HG02798 (cell line): ENCODE measurements around the gene COTL1.
A peak's percentile ranks its signal among the peaks of the same experiment; 100 is the strongest.
"Not testable (repeated sequence)": the region's sequence is repeated elsewhere in the genome, so short reads cannot be mapped to it uniquely, and the experiment has no call there.

ENCODE experiments used
- ATAC-seq: cut with Tn5 transposase; IDR thresholded peaks from one replicate; pipeline ENCODE4 v1.9.1; 2021; ENCODE audit warnings: mild to moderate bottlenecking; ENCODE audit not compliant: unreplicated experiment, poor library complexity

COTL1 gene

DNA sequence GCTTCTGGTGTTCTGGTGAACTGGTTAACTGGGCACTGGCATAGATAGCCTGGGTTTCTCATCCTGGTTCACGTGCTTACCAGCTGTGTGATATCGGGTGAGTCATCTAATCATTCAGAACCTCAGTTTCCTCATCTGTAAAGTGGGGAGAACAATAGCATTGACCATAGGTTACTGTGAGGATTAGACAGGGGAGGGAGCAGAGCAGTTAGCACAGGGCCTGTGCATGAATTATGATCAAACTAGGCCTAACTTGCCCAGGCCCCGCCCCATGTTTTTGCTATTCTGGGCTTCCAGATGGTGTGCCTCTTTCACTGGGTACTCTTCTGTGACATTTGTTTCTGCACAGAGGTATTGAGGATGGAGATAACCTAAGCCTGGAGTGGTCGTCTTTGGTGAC, 25.8 kb upstream of the COTL1 start:
- no peak for ATAC-seq

DNA sequence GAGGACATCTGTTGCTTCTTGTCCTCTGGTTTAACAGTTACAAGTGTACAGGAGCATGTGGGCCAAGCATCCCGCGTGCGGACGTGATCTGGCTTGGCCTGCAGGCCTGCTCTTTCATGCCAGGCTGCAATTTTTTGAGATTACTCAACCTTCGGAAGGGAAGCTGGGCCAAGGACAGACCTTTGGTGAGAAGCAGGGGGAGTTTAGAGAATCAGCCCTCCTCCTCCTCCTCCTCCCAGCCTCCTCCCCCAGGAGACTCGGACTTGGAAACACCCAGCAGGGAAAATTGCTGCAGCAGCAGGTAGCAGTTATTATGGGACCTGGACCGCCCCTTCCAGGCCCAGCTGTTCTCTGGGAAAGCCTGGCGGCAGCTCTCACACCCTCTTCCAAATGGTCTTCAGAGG, 25.3 kb upstream of the COTL1 start:
- ATAC-seq: no peak

DNA sequence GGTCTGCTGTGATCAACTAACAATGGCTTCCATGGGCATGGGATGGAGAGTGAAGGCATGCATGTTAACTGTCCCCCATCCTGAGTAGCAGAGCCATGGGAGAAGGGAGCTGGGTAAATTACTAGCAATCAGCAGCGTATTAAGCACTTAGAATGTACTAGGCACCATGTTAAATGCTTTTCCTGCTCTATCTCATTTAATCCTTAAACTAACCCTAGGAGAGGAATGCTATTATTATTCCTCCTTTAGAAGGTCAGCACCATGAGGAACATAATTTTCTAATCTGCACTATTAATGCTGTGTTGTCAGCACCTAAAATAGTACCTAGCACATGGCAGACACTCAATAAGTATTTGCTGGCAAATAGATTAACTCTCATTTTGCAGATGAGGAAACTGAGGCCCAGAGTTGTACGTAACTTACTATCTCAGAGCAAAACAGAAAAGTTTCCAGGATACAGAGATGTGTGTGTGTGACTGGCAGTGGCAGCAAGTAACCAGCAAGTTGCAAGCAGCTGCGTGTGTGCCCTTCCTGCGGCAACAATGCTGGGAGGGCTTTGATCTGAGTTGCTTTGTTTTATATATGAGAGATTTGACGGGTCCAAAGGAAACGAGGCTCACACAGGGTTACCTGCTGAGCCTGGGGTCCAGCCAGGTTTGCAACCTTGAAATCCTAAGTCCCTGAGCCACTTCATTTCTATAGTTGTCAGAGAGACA, 23.9 kb upstream of the COTL1 start:
- ATAC-seq: no peak

DNA sequence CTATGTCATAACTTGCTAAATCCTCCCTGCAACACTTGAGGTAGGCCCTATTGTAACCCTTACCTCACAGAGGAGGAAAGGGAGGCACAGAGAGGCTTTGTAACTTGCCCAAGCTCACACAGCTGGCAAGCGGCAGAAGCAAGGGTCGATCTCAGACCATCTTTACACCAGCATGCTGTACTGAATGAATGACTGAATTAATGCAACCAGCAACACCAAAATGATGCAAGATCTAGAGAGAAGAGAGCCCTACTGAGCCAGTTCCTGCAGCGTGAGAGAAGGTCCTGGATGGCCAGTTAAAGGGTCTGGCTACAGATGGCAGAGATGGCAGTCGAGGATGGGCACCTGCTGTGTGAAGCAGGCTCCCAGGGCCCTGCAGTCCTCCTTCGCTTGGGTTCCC, 22.3 kb upstream of the COTL1 start:
- no peak for ATAC-seq

DNA sequence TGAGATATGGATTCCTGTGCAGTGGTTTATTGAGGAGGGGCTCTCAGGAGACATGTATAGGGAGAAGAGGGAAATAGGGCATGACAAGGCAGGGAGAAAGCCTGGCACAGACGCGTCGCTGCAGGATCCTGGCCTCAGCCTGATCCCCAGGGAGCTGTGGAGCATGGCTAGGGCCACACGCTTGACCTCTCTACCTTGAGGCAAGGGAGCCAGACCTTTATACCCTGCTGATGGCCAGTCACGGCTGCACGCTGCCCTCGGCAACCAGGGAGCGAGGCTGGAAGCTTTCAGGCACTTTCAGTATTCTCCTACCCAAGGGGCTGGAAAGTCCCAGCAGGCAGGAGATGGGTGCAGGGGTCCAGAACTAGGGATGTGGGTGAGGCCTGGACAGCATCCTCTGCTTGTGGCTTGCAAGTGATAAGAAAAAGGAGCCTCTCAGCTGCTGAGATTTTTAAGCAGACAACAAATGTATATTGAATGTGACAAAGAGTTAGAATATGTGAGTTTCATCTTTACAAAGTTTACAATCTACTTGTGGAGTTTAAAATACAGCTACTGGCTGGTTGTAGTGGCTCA, 20.4 kb upstream of the COTL1 start:
- no peak for ATAC-seq

DNA sequence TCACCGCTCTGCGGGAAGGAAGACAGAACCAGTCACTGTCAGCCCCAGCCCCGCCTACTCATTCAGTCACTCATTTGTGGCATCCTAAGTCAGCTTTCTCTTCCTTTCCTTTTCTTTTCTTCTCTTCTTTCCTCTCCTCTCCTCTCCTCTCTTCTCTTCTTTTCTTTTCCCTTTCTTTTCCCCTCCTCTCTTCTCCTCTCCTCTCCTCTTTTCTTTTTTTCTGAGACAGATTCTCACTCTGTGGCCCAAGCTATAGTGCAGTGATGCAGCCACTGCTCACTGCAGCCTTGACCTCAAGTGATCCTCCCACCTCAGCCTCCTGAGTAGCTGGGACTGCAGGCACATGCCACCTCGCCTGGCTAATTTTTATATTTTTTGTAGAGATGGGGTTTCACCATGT, 19.8 kb upstream of the COTL1 start:
- ATAC-seq: no peak

DNA sequence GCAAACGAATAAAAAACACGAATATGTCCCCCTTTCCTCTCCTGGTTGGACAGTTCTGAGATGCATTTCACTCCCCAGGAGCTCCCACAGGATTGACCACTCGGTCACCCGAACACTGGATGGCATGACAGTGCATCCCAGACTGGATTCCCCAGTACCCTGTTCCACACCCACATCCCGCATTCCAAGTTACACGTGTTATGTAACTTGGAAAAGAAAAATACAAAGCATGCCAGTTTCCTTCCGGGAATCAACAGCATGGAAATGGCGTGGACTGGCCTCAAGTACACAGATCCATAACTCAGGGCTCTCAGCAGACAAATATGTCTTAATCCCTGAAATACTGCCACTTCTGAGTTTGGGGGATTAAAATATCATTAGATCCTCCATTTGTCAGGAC, 17.8 kb upstream of the COTL1 start:
- ATAC-seq: no peak

DNA sequence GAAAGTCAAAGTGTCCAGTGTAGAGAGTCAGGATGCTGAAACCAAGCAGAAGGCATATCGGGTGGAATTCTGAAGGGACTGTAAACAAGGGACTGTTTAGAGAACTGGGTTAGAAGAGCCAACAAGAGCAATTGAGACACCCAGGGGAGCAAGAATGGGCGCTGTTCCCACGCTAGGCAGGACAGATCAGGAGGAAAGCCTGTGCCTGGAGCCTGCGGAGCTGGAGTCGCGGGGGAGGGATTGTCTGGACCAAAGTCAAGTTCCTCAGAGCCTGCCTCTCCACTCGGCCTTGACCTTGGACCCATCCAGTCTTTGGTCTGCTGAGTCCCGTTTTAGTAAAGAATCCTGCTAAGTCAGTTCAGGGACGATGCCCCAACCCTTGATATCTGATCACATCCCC, 15.7 kb upstream of the COTL1 start:
- no peak for ATAC-seq

DNA sequence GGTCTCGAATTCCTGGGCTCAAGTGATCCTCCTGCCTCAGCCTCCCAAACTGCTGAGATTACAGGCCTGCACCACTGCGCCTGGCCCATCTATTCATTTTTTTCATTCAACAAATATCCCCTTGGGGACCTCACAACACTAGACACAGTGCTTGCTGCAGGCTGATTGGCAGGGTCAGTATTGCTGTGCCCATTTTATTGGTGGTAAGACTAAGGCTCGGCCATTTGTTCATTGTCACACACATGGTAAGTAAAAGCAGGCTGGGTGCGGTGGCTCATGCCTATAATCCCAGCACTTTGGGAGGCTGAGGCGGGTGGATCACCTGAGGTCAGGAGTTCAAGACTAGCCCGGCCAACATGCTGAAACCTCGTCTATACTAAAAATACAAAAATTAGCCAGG, 15.0 kb upstream of the COTL1 start:
- ATAC-seq: not testable (repeated sequence)

DNA sequence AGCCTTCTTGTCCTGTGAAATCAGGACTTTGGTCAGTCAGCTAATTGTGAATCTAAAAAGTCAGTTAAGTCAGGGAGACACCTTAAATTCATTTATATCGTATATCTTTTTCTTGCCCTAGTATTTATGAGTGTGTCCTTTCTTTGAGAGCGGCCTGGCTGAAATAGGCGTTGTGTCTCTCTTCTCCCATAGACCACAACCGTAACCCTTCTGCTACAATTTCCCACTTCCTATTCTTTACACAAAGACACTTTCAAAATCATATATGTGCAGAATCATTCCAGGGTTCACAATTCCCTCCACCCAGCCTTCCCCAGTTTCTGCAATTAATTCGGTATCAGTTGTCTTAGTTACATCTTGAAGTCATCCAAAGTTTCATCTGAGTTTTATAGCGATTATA, 14.0 kb upstream of the COTL1 start:
- no peak for ATAC-seq

DNA sequence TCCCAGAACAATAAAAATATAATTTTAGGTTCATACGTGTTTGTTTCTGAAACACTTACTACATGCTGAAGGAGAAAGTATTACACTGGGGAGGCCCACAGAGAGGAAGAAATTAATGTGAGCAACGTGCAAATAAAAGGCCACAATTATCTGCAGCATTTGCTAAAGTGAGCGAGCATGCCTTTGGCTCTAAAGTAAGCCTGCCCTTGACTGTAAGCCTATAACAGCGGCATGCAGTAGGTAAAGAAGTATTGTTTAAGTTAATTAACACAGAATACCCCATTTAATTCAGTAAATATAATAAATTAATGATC, 13.2 kb upstream of the COTL1 start:
- ATAC-seq: no peak

DNA sequence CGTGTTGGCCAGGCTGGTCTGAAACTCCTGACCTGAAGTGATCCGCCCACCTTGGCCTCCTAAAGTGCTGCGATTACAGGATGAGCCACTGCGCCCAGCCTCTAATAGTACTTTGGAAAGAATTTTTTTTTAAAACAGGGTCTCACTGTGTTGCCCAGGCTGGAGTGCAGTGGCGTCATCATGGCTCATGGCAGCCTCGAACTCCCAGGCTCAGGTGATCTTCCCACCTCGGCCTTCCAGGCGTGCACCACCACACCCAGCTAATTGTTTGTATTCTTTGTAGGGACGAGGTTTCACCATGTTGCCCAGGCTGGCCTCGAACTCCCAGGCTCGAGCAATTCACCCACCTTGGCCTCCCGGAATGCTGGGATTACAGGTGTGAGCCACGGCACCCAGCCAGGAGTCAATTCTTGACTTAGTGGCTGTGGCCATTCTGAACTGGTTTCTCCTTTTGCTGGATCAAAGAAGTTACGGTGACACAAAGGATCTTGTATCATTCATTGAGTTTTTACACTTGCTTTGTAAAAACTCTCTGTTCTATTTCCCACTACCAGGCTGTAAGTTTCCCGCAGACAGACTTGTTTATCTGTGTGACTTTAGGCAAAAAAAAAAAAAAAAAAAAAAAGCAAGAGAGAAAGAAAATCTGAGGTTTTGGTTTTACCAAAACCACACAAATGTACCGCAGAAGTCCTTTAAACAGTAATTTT, 12.7 kb upstream of the COTL1 start:
- no peak for ATAC-seq

DNA sequence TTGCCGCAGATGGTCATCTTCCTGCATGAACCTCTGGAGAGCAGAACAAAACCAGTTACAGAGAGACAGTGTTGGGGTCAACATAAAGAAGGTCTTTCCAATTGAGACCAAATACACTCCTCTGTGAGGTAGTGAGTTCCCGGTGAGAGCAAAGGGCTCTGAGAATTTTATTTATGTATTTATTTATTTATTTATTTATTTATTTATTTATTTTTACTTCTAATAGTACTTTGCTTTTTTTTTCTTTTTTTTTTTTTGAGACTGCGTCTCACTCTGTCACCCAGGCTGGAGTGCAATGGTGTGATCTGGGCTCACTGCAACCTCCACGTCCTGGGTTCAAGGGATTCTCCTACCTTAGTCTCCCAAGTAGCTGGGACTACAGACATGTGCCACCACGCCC, 12.1 kb upstream of the COTL1 start:
- no peak for ATAC-seq

DNA sequence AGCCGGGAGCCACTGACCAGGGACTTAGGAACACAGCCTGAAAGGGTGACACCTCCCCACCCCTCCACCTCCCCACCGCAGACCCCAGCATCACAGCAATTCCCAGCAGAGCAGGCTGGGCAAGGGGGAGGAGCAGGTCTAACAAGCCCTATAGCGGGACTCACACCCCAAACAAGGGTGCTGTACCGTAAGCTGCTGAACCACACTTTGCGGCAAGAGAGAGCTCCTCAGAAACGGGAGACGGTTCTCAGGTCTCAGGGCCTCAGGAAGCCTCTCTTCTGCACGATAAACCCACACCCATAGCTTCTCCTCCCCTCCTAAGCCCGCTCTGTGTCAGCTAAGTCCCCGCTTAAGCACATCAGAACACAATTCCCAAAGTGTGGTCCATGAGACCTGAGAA, 11.7 kb upstream of the COTL1 start:
- no peak for ATAC-seq

DNA sequence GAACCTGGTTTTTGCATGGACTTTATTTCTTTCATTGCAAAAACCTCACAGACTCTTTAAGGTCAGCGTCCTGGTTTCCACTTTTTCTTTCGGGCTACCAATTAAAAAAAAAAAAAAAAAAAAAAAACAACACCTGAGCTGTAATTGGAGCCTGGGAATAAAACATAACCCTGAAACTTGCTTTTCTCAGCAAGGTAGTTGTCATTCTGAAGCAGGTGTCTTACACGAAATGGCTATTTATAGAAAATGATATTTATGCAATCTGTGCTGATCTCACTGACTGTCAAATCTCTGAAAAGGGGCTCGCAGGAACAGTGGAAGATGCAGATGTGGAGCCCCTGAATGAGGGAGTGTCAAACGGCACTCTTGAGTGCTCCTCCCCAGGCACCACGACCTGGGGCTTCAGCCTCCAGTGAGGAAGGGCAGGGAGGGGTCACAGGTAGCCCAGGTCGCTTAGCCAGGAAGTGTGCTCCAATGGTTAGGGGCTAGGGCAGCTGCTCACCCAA, 10.4 kb upstream of the COTL1 start:
- no peak for ATAC-seq

DNA sequence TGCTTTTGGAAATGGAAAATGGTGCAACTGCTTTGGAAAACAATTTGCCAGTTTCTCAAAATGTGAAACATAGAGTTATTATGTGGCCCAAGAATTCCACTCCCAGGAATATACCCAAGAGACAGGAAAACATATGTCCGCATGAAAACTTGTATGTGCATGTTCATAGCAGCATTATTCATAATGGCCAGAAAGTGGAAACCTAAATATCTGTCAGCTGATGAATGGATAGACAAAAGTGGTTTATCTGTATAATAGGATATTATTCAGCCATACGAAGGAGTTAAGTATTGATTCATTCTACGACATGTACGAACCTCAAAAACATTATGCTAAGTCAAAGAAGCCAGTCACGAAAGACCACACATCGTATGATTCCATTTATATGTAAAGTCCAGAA, 7.7 kb upstream of the COTL1 start:
- ATAC-seq: no peak

DNA sequence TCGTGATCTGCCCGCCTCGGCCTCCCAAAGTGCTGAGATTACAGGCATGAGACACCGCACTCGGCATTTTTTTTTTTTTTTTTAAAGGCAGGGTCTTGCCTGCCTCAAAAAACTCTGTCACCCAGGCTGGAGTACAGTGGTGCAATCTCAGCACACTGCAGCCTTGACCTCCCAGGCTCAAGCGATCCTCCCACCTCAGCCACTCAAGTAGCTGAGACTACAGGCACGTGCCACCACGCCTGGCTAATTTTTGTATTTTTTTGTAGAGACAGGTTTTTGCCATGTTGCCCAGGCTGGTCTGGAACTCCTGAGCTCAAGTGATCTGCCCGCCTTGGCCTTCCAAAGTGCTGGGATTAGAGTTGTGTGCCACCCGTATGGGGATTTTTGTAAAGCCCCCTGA, 3.0 kb upstream of the COTL1 start:
- ATAC-seq: not testable (repeated sequence)

DNA sequence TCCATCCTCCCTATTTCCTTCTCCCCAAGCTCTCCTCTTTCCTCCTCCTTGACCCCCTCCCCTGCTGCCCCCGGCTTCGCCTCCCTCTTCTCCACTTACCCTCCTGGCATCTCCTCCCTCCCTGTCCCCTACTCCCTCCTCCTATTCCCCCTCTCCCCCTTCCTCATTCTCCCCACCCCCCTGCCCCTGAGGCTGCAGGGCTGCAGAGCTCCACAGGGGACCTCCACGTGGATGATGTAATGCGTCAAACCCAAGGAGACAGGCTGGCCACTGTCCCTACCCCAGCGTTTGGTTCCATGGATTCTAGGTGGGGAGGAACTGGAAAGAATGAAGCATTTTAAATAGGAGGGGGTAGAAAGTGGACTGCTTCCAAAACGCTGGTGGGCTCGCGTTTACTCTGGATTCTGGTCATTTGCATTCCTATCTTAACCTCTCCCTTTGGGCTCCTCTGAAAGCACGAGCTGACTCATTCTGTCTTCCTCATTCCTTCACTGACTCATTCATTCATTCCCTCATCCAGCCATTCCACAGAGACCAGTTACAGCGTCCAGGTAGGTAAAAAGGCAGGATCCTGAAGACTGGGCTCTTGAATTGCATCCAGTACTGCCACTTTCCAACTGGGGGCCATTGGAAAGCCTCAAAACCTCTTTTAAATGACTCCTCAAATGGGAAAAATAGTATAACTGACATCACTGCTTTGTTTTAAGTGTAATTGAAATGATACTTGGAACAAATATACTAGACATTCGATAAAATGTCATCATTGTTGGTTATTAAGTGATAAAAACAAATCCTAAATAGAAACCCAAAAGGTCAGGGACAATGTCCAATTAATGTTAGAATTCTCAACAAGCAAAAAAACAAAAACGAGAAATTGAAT, 943 bp upstream of the COTL1 start:
- ATAC-seq: no peak

DNA sequence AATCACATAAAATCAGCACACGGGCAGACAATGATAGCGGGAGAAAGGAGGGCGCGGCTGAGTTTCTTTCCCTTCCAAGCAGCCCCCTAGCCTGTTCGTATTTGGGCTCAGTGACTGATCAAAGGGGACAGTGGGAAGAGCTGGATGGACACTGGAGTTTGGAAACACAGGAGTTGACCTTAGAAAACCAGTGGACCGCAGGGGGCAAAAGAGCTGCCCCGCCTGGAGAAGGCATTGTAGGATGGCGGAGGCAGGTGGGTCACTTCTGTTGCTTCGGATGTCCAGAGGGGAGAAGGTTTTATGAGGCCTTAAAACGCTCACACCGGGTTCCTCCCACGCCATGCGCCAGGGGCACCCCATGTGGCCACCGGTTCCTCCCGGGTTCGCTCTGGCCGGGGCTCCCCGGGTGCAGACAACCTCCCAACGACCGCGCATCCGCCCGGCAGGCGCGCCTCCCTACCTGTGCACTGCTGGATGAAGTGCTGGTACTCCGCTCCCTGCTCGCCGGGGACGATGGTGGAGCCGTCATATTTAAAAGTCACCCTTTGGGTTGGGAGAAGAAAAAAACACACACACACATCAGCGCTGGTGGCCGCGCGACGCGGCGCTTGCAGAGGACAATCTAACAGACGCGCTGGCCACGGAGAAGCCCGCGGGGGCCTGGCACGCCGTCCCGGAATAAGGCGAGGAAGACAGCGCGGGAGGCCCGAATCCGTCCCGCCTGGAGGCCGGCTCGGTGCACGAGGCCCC, 662 bp downstream of the COTL1 start:
- ATAC-seq: peak; percentile 32

DNA sequence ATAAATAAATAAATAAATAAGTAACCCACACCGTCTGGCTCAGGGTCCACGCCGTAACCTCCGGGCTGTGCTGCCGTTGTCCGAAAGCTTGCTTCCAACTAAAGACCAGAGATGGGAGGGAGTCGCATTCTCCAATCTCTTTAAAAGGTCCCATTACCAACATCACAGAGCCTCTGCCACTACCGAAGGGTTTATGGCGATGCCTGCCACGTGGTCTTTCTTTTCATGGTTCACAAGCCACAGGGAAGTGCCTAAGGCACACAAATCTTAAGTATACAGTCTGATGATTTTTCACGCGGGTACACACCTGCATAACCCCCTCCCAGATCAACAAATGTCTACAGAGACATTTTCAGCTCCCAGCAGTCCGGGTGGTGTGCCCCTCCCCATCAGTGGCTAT, 1.4 kb downstream of the COTL1 start:
- ATAC-seq: no peak
